Upper lobe of right lung (tissue), 1 donor: ENCODE measurements around the gene RHBDD2. TPM values are rescaled to one million over a fixed set of nuclear protein-coding genes. Genes with fewer than 3 reads are reported as not detected.

Source experiments
- ATAC-seq: fragments of 200-7000 bp; cut with Tn5 transposase; one replicate; pipeline ENCODE4 v1.9.1; 2020; ENCODE audit warnings: mild to moderate bottlenecking, moderate library complexity
- DNase-seq: peaks from one replicate; pipeline ENCODE4 v3.0.0-alpha.2; 2020
- H3K27ac ChIP-seq: fragments of 200-600 bp; one replicate; pipeline ENCODE4 v1.8.0; 2022
- H3K27me3 ChIP-seq: fragments of 200-600 bp; one replicate; pipeline ENCODE4 v1.8.0; 2022; ENCODE audit warnings: mild to moderate bottlenecking
- H3K36me3 ChIP-seq: fragments of 200-600 bp; one replicate; pipeline ENCODE4 v1.8.0; 2022
- H3K4me1 ChIP-seq: fragments of 200-600 bp; one replicate; pipeline ENCODE4 v1.8.0; 2022
- H3K4me3 ChIP-seq: fragments of 200-600 bp; one replicate; pipeline ENCODE4 v1.8.0; 2022; ENCODE audit warnings: mild to moderate bottlenecking
- H3K9me3 ChIP-seq: fragments of 200-600 bp; one replicate; pipeline ENCODE4 v1.8.0; 2022
- intact Hi-C: fragments of 100-400 bp; cut with DNase I; formaldehyde crosslinking; loops from one replicate; pipeline ENCODE4 v1.11.0; 2022
- total RNA-seq: library from RNA; stranded (reverse); fragmentation: NEBNext Ultra II Directional; extraction: Animal tissue kit (Norgen Biotek cat#: 25700); gene quantifications from one replicate; pipeline ENCODE4 v1.2.1, GENCODE V29; 2021
- TF ChIP-seq, protein P1 (sequence below): fragments of 200-600 bp; IDR thresholded peaks from one replicate; pipeline ENCODE4 v1.8.0; 2022; ENCODE audit warnings: antibody characterized with exemption
- donor health status: DM: no; HTN: yes; CAD: no; lungs with severe emphysema.

Gene RHBDD2
- total RNA-seq, 1 donor from 2014 or later: 68.6 TPM

DNA sequence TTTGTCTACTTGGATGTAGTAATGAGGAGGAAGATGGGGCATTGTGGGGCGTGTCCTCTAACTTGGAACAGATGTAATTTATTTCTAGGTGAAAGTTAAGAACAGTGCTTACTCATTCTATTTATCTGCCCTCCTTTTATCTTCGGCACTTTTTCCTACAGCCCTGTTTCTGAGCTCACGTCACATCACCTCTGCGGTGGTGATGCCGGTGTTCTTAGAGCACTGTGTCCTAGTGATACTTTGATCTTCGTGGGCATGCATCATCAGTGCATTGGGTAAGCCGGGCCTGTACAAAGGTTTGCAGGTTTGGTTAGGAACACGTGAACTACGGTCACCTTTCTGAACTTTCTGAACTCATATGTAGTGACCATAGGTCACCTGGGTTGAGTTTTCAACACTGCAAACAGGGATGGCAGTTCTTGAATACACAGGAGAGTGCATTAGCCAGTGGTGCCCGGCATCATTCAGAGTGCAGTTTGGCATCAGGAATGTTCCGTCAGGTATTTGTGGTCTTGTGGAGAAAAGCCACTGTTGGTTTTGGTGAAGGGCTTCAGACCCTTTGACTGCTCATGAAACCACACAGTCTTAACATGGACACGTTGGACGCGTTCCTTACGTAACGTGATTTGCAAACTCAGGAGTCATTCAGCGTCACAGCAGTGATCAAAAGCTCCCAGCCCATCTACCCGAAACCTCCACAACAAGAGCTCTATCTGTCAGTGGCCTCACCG is 41.8 kb downstream of the RHBDD2 start:
- no peak for ATAC-seq
- Histone ChIP-seq H3K4me3 (no peak overlapping the region), H3K9me3 (no peaks in the 10 kb centered on the region), H3K36me3 (no peaks in the 10 kb centered on the region), H3K4me1 (peaks cover 14% of the 10 kb centered on the region), H3K27ac (no peak overlapping the region), H3K27me3 (no peaks in the 10 kb centered on the region)
- no peak for DNase-seq
- TF ChIP-seq, protein P1, sequence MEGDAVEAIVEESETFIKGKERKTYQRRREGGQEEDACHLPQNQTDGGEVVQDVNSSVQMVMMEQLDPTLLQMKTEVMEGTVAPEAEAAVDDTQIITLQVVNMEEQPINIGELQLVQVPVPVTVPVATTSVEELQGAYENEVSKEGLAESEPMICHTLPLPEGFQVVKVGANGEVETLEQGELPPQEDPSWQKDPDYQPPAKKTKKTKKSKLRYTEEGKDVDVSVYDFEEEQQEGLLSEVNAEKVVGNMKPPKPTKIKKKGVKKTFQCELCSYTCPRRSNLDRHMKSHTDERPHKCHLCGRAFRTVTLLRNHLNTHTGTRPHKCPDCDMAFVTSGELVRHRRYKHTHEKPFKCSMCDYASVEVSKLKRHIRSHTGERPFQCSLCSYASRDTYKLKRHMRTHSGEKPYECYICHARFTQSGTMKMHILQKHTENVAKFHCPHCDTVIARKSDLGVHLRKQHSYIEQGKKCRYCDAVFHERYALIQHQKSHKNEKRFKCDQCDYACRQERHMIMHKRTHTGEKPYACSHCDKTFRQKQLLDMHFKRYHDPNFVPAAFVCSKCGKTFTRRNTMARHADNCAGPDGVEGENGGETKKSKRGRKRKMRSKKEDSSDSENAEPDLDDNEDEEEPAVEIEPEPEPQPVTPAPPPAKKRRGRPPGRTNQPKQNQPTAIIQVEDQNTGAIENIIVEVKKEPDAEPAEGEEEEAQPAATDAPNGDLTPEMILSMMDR: no peak
- intact Hi-C loops: no loop called here

DNA sequence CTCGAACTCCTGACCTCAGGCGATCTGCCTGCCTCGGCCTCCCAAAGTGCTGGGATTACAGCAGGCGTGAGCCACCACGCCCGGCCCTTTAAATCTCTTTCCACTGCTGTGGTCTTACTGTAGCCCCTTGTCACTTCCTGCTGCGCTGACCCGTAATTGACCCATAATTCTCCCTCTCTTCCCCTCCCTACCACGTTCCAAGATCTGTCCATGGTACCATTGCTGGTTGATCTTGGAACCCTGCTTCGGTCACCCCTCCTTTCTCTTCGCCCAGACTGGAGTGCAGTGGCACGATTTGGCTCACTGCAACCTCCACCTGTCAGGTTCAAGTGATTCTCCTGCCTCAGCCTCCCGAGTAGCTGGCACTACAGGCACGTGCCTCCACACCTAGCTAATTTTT is 42.6 kb downstream of the RHBDD2 start:
- no peak overlapping the region for H3K4me3 ChIP-seq
- intact Hi-C loops: no loop called here
- no peaks in the 10 kb centered on the region for H3K36me3 ChIP-seq
- DNase-seq (no peak), ATAC-seq (no peak)
- H3K9me3 ChIP-seq: no peaks in the 10 kb centered on the region
- H3K27ac ChIP-seq: no peak overlapping the region
- no peaks in the 10 kb centered on the region for H3K27me3 ChIP-seq
- H3K4me1 ChIP-seq: peaks cover 13% of the 10 kb centered on the region
- TF ChIP-seq, protein P1: no peak

GRCh38 chr7:75922966-75923603 is 44.3 kb downstream of the RHBDD2 start:
- H3K27ac ChIP-seq: no peak overlapping the region
- intact Hi-C loops: no loop called here
- TF ChIP-seq, protein P1: no peak
- H3K4me1 ChIP-seq: peaks cover 8% of the 10 kb centered on the region
- no peaks in the 10 kb centered on the region for H3K36me3 ChIP-seq
- H3K9me3 ChIP-seq: no peaks in the 10 kb centered on the region
- DNase-seq (no peak), ATAC-seq (no peak)
- H3K27me3 ChIP-seq: no peaks in the 10 kb centered on the region
- H3K4me3 ChIP-seq: no peak overlapping the region

DNA sequence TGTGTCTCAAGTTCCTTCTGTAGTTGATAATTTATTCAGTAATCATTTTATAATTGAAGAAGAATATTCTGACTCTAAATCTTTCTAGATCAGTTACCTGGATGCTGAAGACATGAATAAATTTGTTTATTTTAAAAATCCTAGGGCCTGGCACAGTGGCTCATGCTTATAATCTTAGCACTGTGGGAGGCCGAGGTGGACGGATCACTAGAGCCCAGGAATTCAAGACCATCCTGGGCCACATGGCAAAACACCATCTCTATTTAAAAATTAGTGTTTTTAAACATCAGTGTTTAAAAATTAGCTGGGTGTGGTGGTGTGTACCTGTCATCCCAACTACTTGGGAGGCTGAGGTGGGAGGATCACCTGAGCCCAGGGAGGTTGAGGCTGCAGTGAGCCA is 45.4 kb downstream of the RHBDD2 start:
- no peaks in the 10 kb centered on the region for H3K36me3 ChIP-seq
- no peak overlapping the region for H3K27ac ChIP-seq
- no peak for DNase-seq
- intact Hi-C loops: no loop called here
- no peak for ATAC-seq
- no peaks in the 10 kb centered on the region for H3K4me1 ChIP-seq
- H3K4me3 ChIP-seq: no peak overlapping the region
- H3K9me3 ChIP-seq: no peaks in the 10 kb centered on the region
- no peaks in the 10 kb centered on the region for H3K27me3 ChIP-seq
- TF ChIP-seq, protein P1: no peak

DNA sequence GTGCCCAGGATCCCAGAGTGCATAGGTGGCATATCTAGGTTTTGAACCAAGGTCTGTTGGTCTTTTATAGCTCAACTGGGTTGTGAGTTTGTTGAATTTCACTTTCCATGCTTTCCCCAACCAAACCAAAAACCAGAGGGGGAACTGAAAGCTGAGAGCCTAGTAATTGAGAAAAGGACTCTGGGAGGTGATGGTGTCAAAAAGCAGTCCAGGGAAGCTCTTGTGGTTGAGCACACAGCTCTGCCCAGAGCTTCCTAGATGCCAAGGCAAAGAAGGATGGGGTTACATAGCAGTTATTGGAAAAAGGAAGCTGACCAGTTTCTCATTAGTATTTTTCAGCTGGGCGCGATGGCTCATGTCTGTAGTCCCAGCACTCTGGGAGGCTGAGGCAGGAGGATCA is 46.1 kb downstream of the RHBDD2 start:
- Histone ChIP-seq H3K27ac (no peak overlapping the region), H3K4me1 (no peaks in the 10 kb centered on the region), H3K27me3 (no peaks in the 10 kb centered on the region), H3K4me3 (no peak overlapping the region), H3K9me3 (no peaks in the 10 kb centered on the region), H3K36me3 (no peaks in the 10 kb centered on the region)
- TF ChIP-seq, protein P1: no peak
- ATAC-seq (peak; percentile 82), DNase-seq (no peak)
- intact Hi-C loops: no loop called here
